K562 (cell line): Measurements from ENCODE around the gene CRADD. TPM values are rescaled to one million over a fixed set of nuclear protein-coding genes. Genes with fewer than 3 reads are reported as not detected.

ENCODE experiments used
- BMI1 ChIP-seq: fragments of 150-350 bp; IDR thresholded peaks from 2 replicates; pipeline ENCODE4 v1.6.1; 2014; ENCODE audit warnings: low read length
- CXXC5 ChIP-seq: fragments of 250-450 bp; sonication (Bioruptor Pico); IDR thresholded peaks from 2 replicates; pipeline ENCODE4 v1.8.0; 2022; ENCODE audit warnings: inconsistent platforms, mild to moderate bottlenecking, moderate library complexity
- E2F5 ChIP-seq: sonication (generic); formaldehyde crosslinking; IDR thresholded peaks from 2 replicates; pipeline ENCODE4 v1.8.0; 2022; ENCODE audit warnings: mild to moderate bottlenecking, missing genetic modification reagents
- GTF2B ChIP-seq: IDR thresholded peaks from 2 replicates; pipeline ENCODE4 v1.6.1; 2011; ENCODE audit not compliant: insufficient read length; ENCODE audit errors: extremely low read depth
- KAT2B ChIP-seq: IDR thresholded peaks from one replicate; pipeline ENCODE4 v1.6.1; 2012; ENCODE audit warnings: low read depth, mild to moderate bottlenecking, control low read depth, inconsistent platforms, low read length, moderate library complexity
- MNT ChIP-seq, 2 experiments: fragments of 450-650 bp; conservative IDR thresholded peaks; 2 replicates each; pipeline ENCODE4 v1.6.1; 2017; ENCODE audit warnings: mild to moderate bottlenecking in 2 of 2, moderate library complexity in 2 of 2
- NFRKB ChIP-seq: fragments of 450-650 bp; IDR thresholded peaks from 2 replicates; pipeline ENCODE4 v1.6.1; 2016; ENCODE audit warnings: low read depth
- OTX1 ChIP-seq: fragments of 450-650 bp; formaldehyde crosslinking; IDR thresholded peaks from 2 replicates; pipeline ENCODE4 v1.4.0; 2022; ENCODE audit warnings: mild to moderate bottlenecking
- PHB2 ChIP-seq: fragments of 450-650 bp; IDR thresholded peaks from 2 replicates; pipeline ENCODE4 v1.6.1; 2017; ENCODE audit warnings: low read depth
- PHTF2 ChIP-seq: fragments of 250-450 bp; sonication (Bioruptor Pico); IDR thresholded peaks from 2 replicates; pipeline ENCODE4 v1.5.0; 2021; ENCODE audit warnings: mild to moderate bottlenecking
- RAD51 ChIP-seq: fragments of 450-650 bp; IDR thresholded peaks from 2 replicates; pipeline ENCODE4 v1.7.1; 2016; ENCODE audit warnings: low read depth, mild to moderate bottlenecking, borderline replicate concordance
- RBM15 ChIP-seq: fragments of 200-400 bp; formaldehyde crosslinking; IDR thresholded peaks from 2 replicates; pipeline ENCODE4 v1.6.1; 2018; ENCODE audit warnings: mild to moderate bottlenecking, low read length, moderate library complexity; ENCODE audit not compliant: insufficient read depth
- SLC30A9 ChIP-seq: fragments of 250-450 bp; sonication (Bioruptor Pico); IDR thresholded peaks from 2 replicates; pipeline ENCODE4 v1.8.0; 2022; ENCODE audit warnings: mild to moderate bottlenecking, moderate library complexity
- SRSF9 ChIP-seq: fragments of 200-400 bp; formaldehyde crosslinking; IDR thresholded peaks from 2 replicates; pipeline ENCODE4 v1.6.1; 2017; ENCODE audit warnings: low read depth, low read length, borderline replicate concordance
- TCF7L2 ChIP-seq: fragments of 150-350 bp; IDR thresholded peaks from 2 replicates; pipeline ENCODE4 v1.6.1; 2016; ENCODE audit warnings: low read depth, mild to moderate bottlenecking, low read length, moderate library complexity
- TFAM ChIP-seq: fragments of 250-450 bp; sonication (Bioruptor Pico); conservative IDR thresholded peaks from 2 replicates; pipeline ENCODE4 v1.5.0; 2021; ENCODE audit warnings: mild to moderate bottlenecking, moderate library complexity
- USF2 ChIP-seq: sonication (generic); formaldehyde crosslinking; IDR thresholded peaks from 2 replicates; pipeline ENCODE4 v1.5.0; 2020; ENCODE audit warnings: missing genetic modification reagents
- ZBTB7A ChIP-seq: IDR thresholded peaks from 2 replicates; pipeline ENCODE4 v1.6.1; 2011; ENCODE audit warnings: low read depth, mild to moderate bottlenecking, low read length, moderate library complexity, borderline replicate concordance; ENCODE audit not compliant: control insufficient read depth
- ZEB2 ChIP-seq: fragments of 450-650 bp; IDR thresholded peaks from 2 replicates; pipeline ENCODE4 v1.6.1; 2016
- ZFP36 ChIP-seq: fragments of 150-350 bp; IDR thresholded peaks from 2 replicates; pipeline ENCODE4 v1.6.1; 2018; ENCODE audit warnings: low read length, low read depth; ENCODE audit not compliant: partially characterized antibody
- ZFP91 ChIP-seq: sonication (generic); formaldehyde crosslinking; IDR thresholded peaks from 2 replicates; pipeline ENCODE4 v1.8.0; 2022; ENCODE audit warnings: mild to moderate bottlenecking, missing genetic modification reagents
- ZNF217 ChIP-seq: sonication (generic); formaldehyde crosslinking; IDR thresholded peaks from 2 replicates; pipeline ENCODE4 v1.8.0; 2022; ENCODE audit warnings: mild to moderate bottlenecking, missing genetic modification reagents
- ZNF57 ChIP-seq: fragments of 450-650 bp; formaldehyde crosslinking; IDR thresholded peaks from 2 replicates; pipeline ENCODE4 v1.4.0; 2020; ENCODE audit warnings: mild to moderate bottlenecking, moderate library complexity
- ZNF695 ChIP-seq: fragments of 450-650 bp; formaldehyde crosslinking; IDR thresholded peaks from 2 replicates; pipeline ENCODE4 v1.4.0; 2020; ENCODE audit warnings: mild to moderate bottlenecking, moderate library complexity
- polyA plus RNA-seq, 8 experiments: library from polyadenylated mRNA; depleted of rRNA in 4 of 8; stranded (reverse) in 5 of 8; unstranded in 3 of 8; fragments of >200 nt; fragmentation: Nextera tagmentation in 2 of 8; fragmentation: Illumina TruSeq in 1 of 8; extraction: Ambion mirVana in 2 of 8; extraction: Trizol in 1 of 8; gene quantifications; 2 replicates each; pipeline versions ENCODE4 v1.2.1 to v1.2.3, GENCODE V29; 2011 to 2014; ENCODE audit warnings: inconsistent platforms in 1 of 8, missing spikeins in 1 of 8
- total RNA-seq, 7 experiments: library from RNA; depleted of rRNA in 6 of 7; stranded (reverse); fragments of >200 nt in 6 of 7; fragmentation: Illumina TruSeq in 2 of 7; extraction: Trizol in 2 of 7; gene quantifications; 2 replicates each; pipeline versions ENCODE4 v1.2.1 to v1.2.3, GENCODE V29; 2011 to 2021; ENCODE audit warnings: low replicate concordance in 1 of 7

Gene CRADD
- total and polyA plus RNA-seq, 9 of the 15 experiments (the other 6 are each of a cell fraction or from before 2014, with no cell fraction given), result 20.5 to 41.1 (median 25.9) TPM

GRCh38 chr12:93677195-93678064 is at the start of gene CRADD (continued):
- TF ChIP-seq ZFP91 (CRISPR knock-in tag), result no peak
- TF ChIP-seq OTX1 (CRISPR knock-in tag), result no peak
- no peak for TF ChIP-seq SRSF9
- no peak for TF ChIP-seq RBM15
- TF ChIP-seq ZNF57 (CRISPR knock-in tag), result 0 out of 2 replicates have a peak, but pooled peaks have one; percentile 19
- TF ChIP-seq PHB2, result no peak
- TF ChIP-seq ZNF695 (CRISPR knock-in tag), result no peak
- no peak for TF ChIP-seq ZEB2
- TF ChIP-seq NFRKB, result peak; percentile 100
- TF ChIP-seq ZFP36, result peak; percentile 5
- TF ChIP-seq USF2 (CRISPR knock-in tag), result no peak
- TF ChIP-seq CXXC5 (CRISPR knock-in tag), result peak; percentile 85
- TF ChIP-seq KAT2B, result no peak
- TF ChIP-seq MNT (conservative IDR thresholded peaks at IDR 0.05), result peak; percentile 36 to 48; a peak in 3 of 4 replicates
- TF ChIP-seq RAD51, result no peak
- TF ChIP-seq ZBTB7A, result peak; percentile 48; the same call in 1 of the 2 replicates
- no peak for TF ChIP-seq E2F5 (CRISPR knock-in tag)
- TF ChIP-seq ZNF217 (CRISPR knock-in tag), result no peak
- no peak for TF ChIP-seq TFAM (CRISPR knock-in tag)
- peak; percentile 68 for TF ChIP-seq GTF2B
- TF ChIP-seq TCF7L2, result no peak
- no peak for TF ChIP-seq SLC30A9 (CRISPR knock-in tag)
- TF ChIP-seq PHTF2, result no peak
- TF ChIP-seq BMI1, result no peak
